Neural cell (in vitro differentiated cells): ENCODE measurements around the gene TRAM1L1. TPM values are rescaled to one million over a fixed set of nuclear protein-coding genes. Genes with fewer than 3 reads are reported as not detected.

Experiments
- H2AFZ ChIP-seq: fragments of 200-600, 300-800 bp; sonication (generic), shearing (Covaris generic); 2 replicates; pipeline ENCODE4 v1.6.0; 2014; ENCODE audit warnings: low read depth, mild to moderate bottlenecking, antibody characterized with exemption, low read length, moderate library complexity
- H3F3A ChIP-seq: fragments of 200-600 bp; shearing (Covaris generic); 2 replicates; pipeline ENCODE4 v1.6.1; 2016; ENCODE audit warnings: mild to moderate bottlenecking, moderate library complexity, mixed read lengths, antibody characterized with exemption, low read length; ENCODE audit not compliant: insufficient read depth, poor library complexity, severe bottlenecking
- H3K27ac ChIP-seq: fragments of 200-600, 300-800 bp; sonication (generic), shearing (Covaris generic); 2 replicates; pipeline ENCODE4 v1.5.1; 2014; ENCODE audit warnings: mild to moderate bottlenecking, low read length, moderate library complexity
- H3K27me3 ChIP-seq: fragments of 300-800, 200-600 bp; sonication (generic), shearing (Covaris generic); 2 replicates; pipeline ENCODE4 v1.6.0; 2014; ENCODE audit warnings: mild to moderate bottlenecking, low read depth, low read length, moderate library complexity; ENCODE audit not compliant: insufficient read depth
- H3K36me3 ChIP-seq: fragments of 300-800, 200-600 bp; sonication (generic), shearing (Covaris generic); 2 replicates; pipeline ENCODE4 v1.5.1; 2014; ENCODE audit warnings: mild to moderate bottlenecking, antibody characterized with exemption, low read length, moderate library complexity; ENCODE audit not compliant: insufficient read depth
- H3K4me2 ChIP-seq: fragments of 300-800, 200-600 bp; sonication (generic), shearing (Covaris generic); 2 replicates; pipeline ENCODE4 v1.6.0; 2014; ENCODE audit warnings: mild to moderate bottlenecking, low read length
- H3K4me3 ChIP-seq: fragments of 300-800, 200-600 bp; sonication (generic), shearing (Covaris generic); 2 replicates; pipeline ENCODE4 v1.5.1; 2014; ENCODE audit warnings: mild to moderate bottlenecking, low read length, moderate library complexity
- H3K79me2 ChIP-seq: fragments of 200-600 bp; shearing (Covaris generic); replicated peaks from 2 replicates; pipeline ENCODE4 v1.6.0; 2014; ENCODE audit warnings: mild to moderate bottlenecking, low read length, moderate library complexity; ENCODE audit not compliant: insufficient read depth
- H3K9ac ChIP-seq: fragments of 300-800, 200-600 bp; sonication (generic), shearing (Covaris generic); 2 replicates; pipeline ENCODE4 v1.6.1; 2016; ENCODE audit warnings: mild to moderate bottlenecking, low read length, mixed read lengths
- H3K9me2 ChIP-seq: fragments of 200-600 bp; shearing (Covaris generic); 2 replicates; pipeline ENCODE4 v1.6.1; 2016; ENCODE audit warnings: mild to moderate bottlenecking, low read length, mixed read lengths; ENCODE audit not compliant: insufficient read depth
- H3K9me3 ChIP-seq: fragments of 200-600, 300-800 bp; sonication (generic), shearing (Covaris generic); 2 replicates; pipeline ENCODE4 v1.6.1; 2016; ENCODE audit warnings: mild to moderate bottlenecking, mixed run types, low read length, moderate library complexity, mixed read lengths
- H4K20me1 ChIP-seq: fragments of 200-600 bp; shearing (Covaris generic); 2 replicates; pipeline ENCODE4 v1.6.1; 2016; ENCODE audit warnings: mild to moderate bottlenecking, mixed run types; ENCODE audit not compliant: insufficient read depth
- EP300 ChIP-seq: fragments of 450-650 bp; conservative IDR thresholded peaks from 2 replicates; pipeline ENCODE4 v1.6.1; 2014; ENCODE audit warnings: antibody characterized with exemption, mild to moderate bottlenecking, moderate library complexity; ENCODE audit not compliant: poor library complexity, severe bottlenecking
- EZH2 ChIP-seq: fragments of 200-600, 300-800 bp; shearing (Covaris generic), sonication (generic); IDR thresholded peaks from 2 replicates; pipeline ENCODE4 v1.6.1; 2014; ENCODE audit warnings: antibody characterized with exemption, low read length, borderline replicate concordance, mild to moderate bottlenecking; ENCODE audit not compliant: insufficient read depth, poor library complexity, severe bottlenecking
- MXI1 ChIP-seq: fragments of 450-650 bp; conservative IDR thresholded peaks from 2 replicates; pipeline ENCODE4 v1.6.1; 2014; ENCODE audit warnings: antibody characterized with exemption, mild to moderate bottlenecking; ENCODE audit not compliant: poor library complexity, severe bottlenecking
- POLR2AphosphoS5 ChIP-seq: IDR thresholded peaks from 2 replicates; pipeline ENCODE4 v1.6.1; 2012
- RAD21 ChIP-seq: fragments of 450-650 bp; conservative IDR thresholded peaks from 2 replicates; pipeline ENCODE4 v1.6.1; 2014; ENCODE audit warnings: antibody characterized with exemption, mild to moderate bottlenecking, moderate library complexity
- SMC3 ChIP-seq: fragments of 450-650 bp; conservative IDR thresholded peaks from 2 replicates; pipeline ENCODE4 v1.6.1; 2014; ENCODE audit warnings: antibody characterized with exemption, mild to moderate bottlenecking, moderate library complexity; ENCODE audit not compliant: poor library complexity
- TAF1 ChIP-seq: IDR thresholded peaks from 2 replicates; pipeline ENCODE4 v1.6.1; 2012; ENCODE audit warnings: low read depth
- polyA plus RNA-seq: library from polyadenylated mRNA; depleted of rRNA; stranded (reverse); fragments of >200 nt; gene quantifications from 2 replicates; pipeline ENCODE4 v1.2.3, GENCODE V29; 2014
- TF ChIP-seq, protein P1 (sequence below): IDR thresholded peaks from 2 replicates; pipeline ENCODE4 v1.6.1; 2012; ENCODE audit warnings: borderline replicate concordance
- TF ChIP-seq, protein P2 (sequence below): fragments of 450-650 bp; IDR thresholded peaks from 2 replicates; pipeline ENCODE4 v1.5.1; 2014; ENCODE audit warnings: antibody characterized with exemption, mild to moderate bottlenecking, moderate library complexity; ENCODE audit not compliant: poor library complexity, severe bottlenecking

TRAM1L1 gene
- polyA plus RNA-seq, 1 donor from 2014 or later = 18.2 TPM

DNA sequence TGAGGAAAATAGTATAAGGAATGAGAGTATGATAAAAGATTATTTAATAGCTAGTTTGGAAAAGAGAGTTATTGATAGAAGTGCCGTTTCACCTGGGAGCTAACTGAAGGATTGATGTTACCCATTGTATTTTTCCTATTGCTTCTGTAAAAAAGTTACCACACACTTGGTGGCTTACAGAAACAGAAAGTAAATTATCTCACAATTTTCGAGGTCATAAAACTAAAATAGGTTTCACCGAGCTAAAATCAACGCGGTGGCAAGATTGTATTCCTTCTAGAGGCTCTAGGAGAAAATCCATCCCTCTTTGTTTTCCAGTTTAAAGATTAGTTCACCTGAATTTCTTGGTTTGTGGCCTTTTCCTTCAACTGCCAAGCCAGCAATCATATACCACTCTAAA is 11.1 kb upstream of the TRAM1L1 start:
- H3K9me2 ChIP-seq = no peaks in the 10 kb centered on the region
- no peaks in the 10 kb centered on the region for H3F3A ChIP-seq
- no peak overlapping the region for H3K4me2 ChIP-seq
- no peak overlapping the region for H3K27ac ChIP-seq
- no peak overlapping the region for H3K9ac ChIP-seq
- no peaks in the 10 kb centered on the region for H4K20me1 ChIP-seq
- no peaks in the 10 kb centered on the region for H3K79me2 ChIP-seq
- TF ChIP-seq MXI1 (no peak), EP300 (no peak), EZH2 (no peak), POLR2AphosphoS5 (no peak), SMC3 (no peak), RAD21 (no peak), TAF1 (no peak)
- TF ChIP-seq, protein P1, sequence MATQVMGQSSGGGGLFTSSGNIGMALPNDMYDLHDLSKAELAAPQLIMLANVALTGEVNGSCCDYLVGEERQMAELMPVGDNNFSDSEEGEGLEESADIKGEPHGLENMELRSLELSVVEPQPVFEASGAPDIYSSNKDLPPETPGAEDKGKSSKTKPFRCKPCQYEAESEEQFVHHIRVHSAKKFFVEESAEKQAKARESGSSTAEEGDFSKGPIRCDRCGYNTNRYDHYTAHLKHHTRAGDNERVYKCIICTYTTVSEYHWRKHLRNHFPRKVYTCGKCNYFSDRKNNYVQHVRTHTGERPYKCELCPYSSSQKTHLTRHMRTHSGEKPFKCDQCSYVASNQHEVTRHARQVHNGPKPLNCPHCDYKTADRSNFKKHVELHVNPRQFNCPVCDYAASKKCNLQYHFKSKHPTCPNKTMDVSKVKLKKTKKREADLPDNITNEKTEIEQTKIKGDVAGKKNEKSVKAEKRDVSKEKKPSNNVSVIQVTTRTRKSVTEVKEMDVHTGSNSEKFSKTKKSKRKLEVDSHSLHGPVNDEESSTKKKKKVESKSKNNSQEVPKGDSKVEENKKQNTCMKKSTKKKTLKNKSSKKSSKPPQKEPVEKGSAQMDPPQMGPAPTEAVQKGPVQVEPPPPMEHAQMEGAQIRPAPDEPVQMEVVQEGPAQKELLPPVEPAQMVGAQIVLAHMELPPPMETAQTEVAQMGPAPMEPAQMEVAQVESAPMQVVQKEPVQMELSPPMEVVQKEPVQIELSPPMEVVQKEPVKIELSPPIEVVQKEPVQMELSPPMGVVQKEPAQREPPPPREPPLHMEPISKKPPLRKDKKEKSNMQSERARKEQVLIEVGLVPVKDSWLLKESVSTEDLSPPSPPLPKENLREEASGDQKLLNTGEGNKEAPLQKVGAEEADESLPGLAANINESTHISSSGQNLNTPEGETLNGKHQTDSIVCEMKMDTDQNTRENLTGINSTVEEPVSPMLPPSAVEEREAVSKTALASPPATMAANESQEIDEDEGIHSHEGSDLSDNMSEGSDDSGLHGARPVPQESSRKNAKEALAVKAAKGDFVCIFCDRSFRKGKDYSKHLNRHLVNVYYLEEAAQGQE = no peak
- TF ChIP-seq, protein P2, sequence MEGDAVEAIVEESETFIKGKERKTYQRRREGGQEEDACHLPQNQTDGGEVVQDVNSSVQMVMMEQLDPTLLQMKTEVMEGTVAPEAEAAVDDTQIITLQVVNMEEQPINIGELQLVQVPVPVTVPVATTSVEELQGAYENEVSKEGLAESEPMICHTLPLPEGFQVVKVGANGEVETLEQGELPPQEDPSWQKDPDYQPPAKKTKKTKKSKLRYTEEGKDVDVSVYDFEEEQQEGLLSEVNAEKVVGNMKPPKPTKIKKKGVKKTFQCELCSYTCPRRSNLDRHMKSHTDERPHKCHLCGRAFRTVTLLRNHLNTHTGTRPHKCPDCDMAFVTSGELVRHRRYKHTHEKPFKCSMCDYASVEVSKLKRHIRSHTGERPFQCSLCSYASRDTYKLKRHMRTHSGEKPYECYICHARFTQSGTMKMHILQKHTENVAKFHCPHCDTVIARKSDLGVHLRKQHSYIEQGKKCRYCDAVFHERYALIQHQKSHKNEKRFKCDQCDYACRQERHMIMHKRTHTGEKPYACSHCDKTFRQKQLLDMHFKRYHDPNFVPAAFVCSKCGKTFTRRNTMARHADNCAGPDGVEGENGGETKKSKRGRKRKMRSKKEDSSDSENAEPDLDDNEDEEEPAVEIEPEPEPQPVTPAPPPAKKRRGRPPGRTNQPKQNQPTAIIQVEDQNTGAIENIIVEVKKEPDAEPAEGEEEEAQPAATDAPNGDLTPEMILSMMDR = no peak
- no peaks in the 10 kb centered on the region for H3K27me3 ChIP-seq
- no peaks in the 10 kb centered on the region for H3K36me3 ChIP-seq
- H2AFZ ChIP-seq = no peak overlapping the region
- H3K4me3 ChIP-seq = no peak overlapping the region
- H3K9me3 ChIP-seq = no peaks in the 10 kb centered on the region

DNA sequence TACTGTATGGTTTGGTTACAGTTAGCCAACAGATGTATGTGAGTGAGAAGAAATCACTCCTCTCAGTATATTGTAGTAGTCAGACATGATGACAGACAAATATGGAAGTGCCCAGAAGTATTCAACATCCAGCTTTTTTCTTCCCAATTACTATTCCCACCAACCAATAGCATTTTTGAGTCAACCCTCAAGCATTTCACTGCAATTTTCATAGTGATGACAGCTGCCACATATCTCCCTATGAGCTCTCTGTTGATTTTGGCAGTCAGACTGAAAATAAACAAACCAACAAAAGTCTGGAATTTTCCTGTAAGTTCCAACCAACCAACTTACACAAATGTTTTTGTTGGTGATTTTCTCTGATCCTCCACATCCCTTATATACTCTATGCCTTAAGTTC is 8.2 kb upstream of the TRAM1L1 start:
- no peak overlapping the region for H2AFZ ChIP-seq
- no peak overlapping the region for H3K4me3 ChIP-seq
- no peaks in the 10 kb centered on the region for H3K9me2 ChIP-seq
- no peaks in the 10 kb centered on the region for H3K27me3 ChIP-seq
- no peaks in the 10 kb centered on the region for H4K20me1 ChIP-seq
- no peaks in the 10 kb centered on the region for H3K36me3 ChIP-seq
- H3K27ac ChIP-seq = no peak overlapping the region
- no peak overlapping the region for H3K9ac ChIP-seq
- peak; percentile 21 for TF ChIP-seq EP300
- TF ChIP-seq, protein P1 = no peak
- H3K79me2 ChIP-seq = no peaks in the 10 kb centered on the region
- H3K4me2 ChIP-seq = no peak overlapping the region
- H3F3A ChIP-seq = no peaks in the 10 kb centered on the region
- H3K9me3 ChIP-seq = no peaks in the 10 kb centered on the region
